Pancreas (tissue), 10 donors: ENCODE results near the gene ALAD. TPM values are rescaled to one million over a fixed set of nuclear protein-coding genes. Genes with fewer than 3 reads are reported as not detected.

Experiments used
- ATAC-seq, 4 donors: fragments of 200-7000 bp; cut with Tn5 transposase; one replicate each; pipeline versions ENCODE4 v1.8.0 to v1.9.1; 2020; ENCODE audit warnings: mild to moderate bottlenecking in 4 of 4, moderate library complexity in 4 of 4
- DNase-seq, 6 donors: peaks; one replicate each; pipeline ENCODE4 v3.0.0-alpha.2; 2020
- FAIRE-seq: peaks from 2 replicates; lab custom pipeline; 2012; peaks lifted over from hg19 to GRCh38; lab: Jason Lieb, UNC
- H3K27ac ChIP-seq, 4 donors: fragments of 200-600 bp; sonication (generic); 1 replicate in 3 of 4; 2 replicates in 1 of 4; pipeline versions ENCODE4 v1.5.0 to v1.8.0; 2020
- H3K27me3 ChIP-seq, 4 donors: fragments of 200-600 bp; one replicate each; pipeline ENCODE4 v1.8.0; 2021
- H3K36me3 ChIP-seq, 3 donors: fragments of 200-600 bp; sonication (generic) in 1 of 3; one replicate each; pipeline versions ENCODE4 v1.5.0 to v1.8.0; 2020 to 2021
- H3K4me1 ChIP-seq, 3 donors: fragments of 200-600 bp; one replicate each; pipeline ENCODE4 v1.8.0; 2021
- H3K4me3 ChIP-seq, 4 donors: fragments of 200-600 bp; sonication (generic) in 2 of 4; one replicate each; pipeline versions ENCODE4 v1.5.0 to v1.8.0; 2020 to 2021
- H3K9me3 ChIP-seq, 4 donors: fragments of 200-600 bp; one replicate each; pipeline ENCODE4 v1.8.0; 2021
- CTCF ChIP-seq, 4 donors: fragments of 200-600 bp; sonication (generic) in 3 of 4; IDR thresholded peaks; one replicate each; pipeline versions ENCODE4 v1.5.0 to v1.8.0; 2021; ENCODE audit warnings: antibody characterized with exemption in 4 of 4
- WGBS, 2 donors: extraction: QIAGEN DNeasy Blood & Tissue Kit; methylation state at CpG; one replicate each; pipeline ENCODE4 v1.1.7; 2013; 5-methylcytosine and 5-hydroxymethylcytosine counted together
- intact Hi-C, 3 donors: fragments of 100-400 bp; cut with DNase I; formaldehyde crosslinking; loops; one replicate each; pipeline versions ENCODE4 v1.11.1 to v1.14.2; 2022
- polyA plus RNA-seq, 2 donors: library from polyadenylated mRNA; stranded (reverse); fragments of 200-250 nt; gene quantifications; one replicate each; pipeline ENCODE4 v1.2.3, GENCODE V29; 2013
- total RNA-seq, 6 donors: library from RNA; stranded (reverse); fragmentation: NEBNext Ultra II Directional in 4 of 6; extraction: Animal tissue kit (Norgen Biotek cat#: 25700) in 4 of 6; gene quantifications; one replicate each; pipeline versions ENCODE4 v1.2.1 to v1.2.4, GENCODE V29; 2021 to 2023
- donor health status: healthy with polysubstance abuse.
- donor health status: DM: no; HTN: no; CAD: no; lungs with moderate emphysema.
- donor health status: DM: no; HTN: no; CAD: no.
- donor health status: control.
- donor health status: control.
- donor health status: Bipolar disorder and iron deficiency.
- donor health status: DM: yes; HTN: yes; CAD: no.
- donor health status: DM: no; HTN: no; CAD: no.
- donor health status: DM: no; HTN: no; CAD: no.
- donor health status: DM: yes; HTN: yes; CAD: no.

ALAD gene
- total and polyA plus RNA-seq, 8 donors = 35.7 to 60.3 (median 44.9) TPM

DNA sequence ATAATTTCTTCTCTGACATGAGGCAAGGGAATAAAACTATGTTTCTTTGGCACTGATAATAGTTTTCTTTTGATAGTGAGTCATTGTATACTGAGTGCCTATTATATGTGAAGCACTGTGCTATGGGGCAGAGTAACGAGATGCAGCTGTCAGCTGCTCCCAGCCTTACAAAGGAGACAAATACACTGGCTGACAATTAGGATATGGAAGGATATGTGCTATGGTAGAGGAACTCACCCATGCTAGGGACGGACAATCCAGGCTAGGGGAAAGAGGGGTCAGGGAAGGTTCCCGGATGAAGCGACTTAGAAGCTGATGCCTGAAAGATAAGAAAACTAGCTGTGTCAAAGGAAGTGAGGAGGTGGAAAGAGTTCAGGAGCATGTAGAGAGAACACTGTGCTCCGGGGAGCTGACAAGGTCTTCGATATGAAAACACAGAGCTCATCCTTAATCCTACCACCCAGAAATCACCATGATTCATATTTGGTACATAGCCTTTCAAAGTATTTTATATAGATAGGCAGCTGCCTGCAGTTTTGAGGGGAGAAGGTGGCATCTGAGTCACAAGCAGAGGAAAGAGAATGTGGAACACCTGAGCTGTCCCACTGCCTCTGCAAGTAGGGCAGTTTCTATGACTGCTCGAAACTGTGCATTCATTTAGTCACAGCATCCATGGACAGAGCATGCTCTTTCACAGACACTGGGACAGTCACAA lies 39.6 kb downstream of the ALAD start:
- no peaks in the 10 kb centered on the region for H3K4me1 ChIP-seq
- H3K9me3 ChIP-seq = no peaks in the 10 kb centered on the region
- H3K36me3 ChIP-seq = no peaks in the 10 kb centered on the region
- no peaks in the 10 kb centered on the region for H3K27me3 ChIP-seq
- H3K27ac ChIP-seq = no peak overlapping the region
- no peak for DNase-seq
- intact Hi-C loops = no loop called here
- WGBS, 2 donors = 78 to 80% methylated on average over 7 of the region's 7 CpGs
- TF ChIP-seq CTCF (IDR thresholded peaks at IDR 0.05) = no peak
- H3K4me3 ChIP-seq = no peak overlapping the region
- ATAC-seq = peak in 3 of 4 donors; percentile 13 to 56 (median 43)
- FAIRE-seq = no peak

DNA sequence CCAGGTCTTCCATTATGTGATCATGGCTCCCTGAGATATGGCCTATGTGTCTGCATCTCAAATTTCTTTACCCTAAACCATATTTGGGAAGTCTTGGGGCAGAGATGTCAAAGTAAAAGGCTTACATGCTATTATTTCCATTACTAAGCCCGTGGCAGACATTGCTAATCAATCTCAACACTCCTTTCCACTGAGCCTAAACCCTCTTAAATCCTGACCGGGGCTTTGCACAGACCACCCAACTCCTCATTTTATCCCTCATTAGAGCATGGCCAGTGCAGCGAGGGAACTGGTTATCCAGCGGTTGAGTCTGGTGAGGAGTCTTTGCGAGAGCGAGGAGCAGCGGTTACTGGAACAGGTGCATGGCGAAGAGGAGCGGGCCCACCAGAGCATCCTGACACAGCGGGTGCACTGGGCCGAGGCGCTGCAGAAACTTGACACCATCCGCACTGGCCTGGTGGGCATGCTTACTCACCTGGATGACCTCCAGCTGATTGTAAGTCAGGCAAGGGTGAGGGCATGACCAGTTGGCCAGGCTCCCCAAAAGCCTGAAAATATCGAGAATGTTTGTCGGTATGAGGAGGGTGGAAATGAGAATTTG lies 40.7 kb downstream of the ALAD start:
- H3K27me3 ChIP-seq = no peaks in the 10 kb centered on the region
- no peak for ATAC-seq

DNA sequence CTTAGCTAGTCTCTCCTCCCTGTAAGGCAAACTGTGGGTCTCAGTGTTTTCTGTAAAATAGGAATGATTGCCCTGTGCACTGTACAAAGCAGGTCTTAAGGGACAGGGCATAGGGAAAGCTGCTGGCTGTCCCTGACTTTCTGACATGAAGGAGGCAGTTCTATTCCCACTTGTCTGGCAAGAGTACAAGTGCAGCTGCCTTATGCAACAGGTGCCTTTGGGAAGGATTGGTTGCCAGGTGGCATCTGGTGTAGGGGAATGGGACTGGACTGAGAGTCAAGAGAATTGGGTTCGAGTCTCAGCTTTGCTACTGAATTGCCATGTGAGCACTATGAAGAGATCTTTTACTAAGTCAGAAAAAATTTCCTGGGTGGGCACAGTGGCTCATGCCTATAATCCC lies 41.7 kb downstream of the ALAD start:
- intact Hi-C loops = no loop called here
- Histone ChIP-seq H3K36me3 (no peaks in the 10 kb centered on the region), H3K4me3 (no peak overlapping the region), H3K4me1 (no peaks in the 10 kb centered on the region), H3K27ac (no peak overlapping the region), H3K9me3 (no peaks in the 10 kb centered on the region), H3K27me3 (no peaks in the 10 kb centered on the region)
- ATAC-seq (peak; percentile 77 to 96 (median 88)), FAIRE-seq (no peak), DNase-seq (peak in 4 of 6 donors; percentile 72 to 86 (median 76))
- TF ChIP-seq CTCF (IDR thresholded peaks at IDR 0.05) = no peak
- 26 to 42% methylated on average over 1 of the region's 1 CpG for WGBS, 2 donors

More for the DNA sequence above, 40.7 kb downstream of the ALAD start:
- Histone ChIP-seq H3K4me1 (no peaks in the 10 kb centered on the region), H3K36me3 (no peaks in the 10 kb centered on the region), H3K27ac (no peak overlapping the region), H3K4me3 (no peak overlapping the region), H3K9me3 (no peaks in the 10 kb centered on the region)
- intact Hi-C loops = no loop called here
- TF ChIP-seq CTCF (IDR thresholded peaks at IDR 0.05) = no peak
- WGBS, 2 donors = 86 to 88% methylated on average over 15 of the region's 15 CpGs
- DNase-seq (no peak), FAIRE-seq (no peak)

DNA sequence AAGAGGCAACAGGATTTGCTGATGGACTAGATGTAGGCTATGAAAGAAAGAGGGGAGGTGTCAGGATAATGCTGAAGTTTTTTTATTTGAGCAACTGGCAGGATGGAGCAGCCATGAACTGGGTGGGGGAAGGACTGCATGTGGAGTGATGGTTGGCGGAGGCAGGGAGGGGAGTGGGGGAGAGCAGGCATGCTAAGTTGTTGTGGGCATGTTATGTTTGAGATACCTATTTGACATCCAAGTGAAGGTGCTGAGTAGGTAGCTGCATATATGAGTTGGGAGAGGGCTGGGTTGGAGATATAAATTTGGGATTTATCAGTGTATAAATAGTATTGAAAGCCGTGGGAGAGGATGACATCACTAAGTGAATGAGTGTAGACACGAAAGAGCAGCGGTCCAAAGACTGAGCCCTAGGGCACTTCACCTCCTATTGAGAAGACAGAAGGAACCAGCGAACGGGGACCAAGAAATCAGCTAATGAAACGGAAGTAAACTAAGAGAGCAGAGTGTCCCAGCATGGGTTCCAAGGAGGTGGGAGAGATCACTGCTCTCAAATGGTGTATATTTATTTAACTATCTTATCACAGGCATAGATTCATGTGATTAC lies 44.3 kb downstream of the ALAD start:
- Histone ChIP-seq H3K4me1 (no peaks in the 10 kb centered on the region), H3K9me3 (no peaks in the 10 kb centered on the region), H3K27me3 (no peaks in the 10 kb centered on the region), H3K27ac (no peak overlapping the region), H3K4me3 (no peak overlapping the region), H3K36me3 (no peaks in the 10 kb centered on the region)
- no peak for TF ChIP-seq CTCF (IDR thresholded peaks at IDR 0.05)
- WGBS, 2 donors = 68 to 69% methylated on average over 7 of the region's 7 CpGs
- DNase-seq = no peak
- intact Hi-C loops = no loop called here
- no peak for FAIRE-seq
- no peak for ATAC-seq
